GM23248 (cell line): Measurements from ENCODE around the gene ZNF326.

Experiments used
- EZH2 ChIP-seq: fragments of 200-600 bp; sonication (generic); IDR thresholded peaks from 2 replicates; pipeline ENCODE4 v1.6.1; 2018; ENCODE audit warnings: antibody characterized with exemption, mild to moderate bottlenecking; ENCODE audit not compliant: insufficient read depth, poor library complexity, severe bottlenecking
- EZH2phosphoT487 ChIP-seq: fragments of 200-600 bp; sonication (generic); IDR thresholded peaks from 2 replicates; pipeline ENCODE4 v1.6.1; 2018; ENCODE audit warnings: antibody characterized with exemption, moderate library complexity, mild to moderate bottlenecking, low read depth; ENCODE audit not compliant: insufficient read depth

- TF ChIP-seq EZH2 (no peak), EZH2phosphoT487 (no peak)
Observed at GRCh38 chr1:89945852-89946476, 48.9 kb upstream of the ZNF326 start.
